Activated CD8-positive, alpha-beta T cell treated with anti-CD3 and anti-CD28 coated beads for 36 hours (primary cell): ENCODE data around the gene VAMP4. TPM values are rescaled to one million over a fixed set of nuclear protein-coding genes. Genes with fewer than 3 reads are reported as not detected.

Source experiments
- ATAC-seq: fragments of 200-7000 bp; cut with Tn5 transposase; one replicate; pipeline ENCODE4 v1.10.0; 2021; ENCODE audit warnings: mild to moderate bottlenecking, moderate library complexity
- CTCF ChIA-PET: fragments of 350-600 bp; sonication (Branson Sonifier 250); formaldehyde crosslinking; loops from one replicate; lab custom pipeline; 2021; ENCODE audit warnings: antibody characterized with exemption; lab: Charles Lee
- POLR2A ChIA-PET: fragments of 350-600 bp; sonication (Branson Sonifier 250); formaldehyde crosslinking; loops from one replicate; lab custom pipeline; 2021; ENCODE audit warnings: antibody characterized with exemption; lab: Charles Lee
- DNase-seq: peaks from one replicate; pipeline ENCODE4 v3.0.0-alpha.2; 2020
- H3K27ac Mint-ChIP-seq: one replicate; pipeline ENCODE4 v1.8.0; 2021; ENCODE audit warnings: mild to moderate bottlenecking, mixed read lengths
- H3K27me3 Mint-ChIP-seq: one replicate; pipeline ENCODE4 v1.8.0; 2021; ENCODE audit warnings: mixed read lengths
- H3K36me3 Mint-ChIP-seq: one replicate; pipeline ENCODE4 v1.8.0; 2021; ENCODE audit warnings: low read depth, mixed read lengths
- H3K4me1 Mint-ChIP-seq: one replicate; pipeline ENCODE4 v1.8.0; 2021; ENCODE audit warnings: low read depth, mixed read lengths
- H3K4me3 Mint-ChIP-seq: one replicate; pipeline ENCODE4 v1.8.0; 2021; ENCODE audit warnings: mild to moderate bottlenecking, moderate library complexity, mixed read lengths
- H3K9me3 Mint-ChIP-seq: one replicate; pipeline ENCODE4 v1.8.0; 2021; ENCODE audit warnings: mixed read lengths
- CTCF ChIP-seq: fragments of 200-600 bp; IDR thresholded peaks from one replicate; pipeline ENCODE4 v1.8.0; 2022; ENCODE audit warnings: antibody characterized with exemption, mild to moderate bottlenecking
- intact Hi-C: fragments of 100-400 bp; cut with micrococcal nuclease; formaldehyde crosslinking; loops from one replicate; pipeline ENCODE4 v1.10.0; 2022
- total RNA-seq, 2 experiments: library from RNA; stranded (reverse); gene quantifications; one replicate each; pipeline ENCODE4 v1.2.3, GENCODE V29; 2021

The VAMP4 gene
- total RNA-seq, 2 experiments from 2014 or later: 6.1 to 6.2 TPM

GRCh38 chr1:171740987-171741871, 636 bp downstream of the VAMP4 start:
- H3K27ac Mint-ChIP-seq: peak overlapping the region; percentile 100
- H3K36me3 Mint-ChIP-seq: peaks cover 16% of the 10 kb centered on the region
- ATAC-seq (peak; percentile 40), DNase-seq (peak; percentile 77)
- POLR2A ChIA-PET: interaction anchor here (0.9 to 3.9 kb wide), 9 partner anchors 8 to 1849 kb away, joined by 3 to 22 read pairs (median 3); partner anchors contain the start of genes DNM3, METTL13 and PRRC2C
- no peaks in the 10 kb centered on the region for H3K9me3 Mint-ChIP-seq
- H3K4me3 Mint-ChIP-seq: peak overlapping the region; percentile 97
- no peaks in the 10 kb centered on the region for H3K27me3 Mint-ChIP-seq
- H3K4me1 Mint-ChIP-seq: peaks cover 46% of the 10 kb centered on the region
- TF ChIP-seq CTCF: peak; percentile 29
- CTCF ChIA-PET: interaction anchor here (0.6 to 3.0 kb wide), 15 partner anchors 8 to 686 kb away, joined by 3 to 13 read pairs (median 5); partner anchors contain the start of genes FMO4, METTL13 and PRRC2C
- intact Hi-C loops: no loop called here

GRCh38 chr1:171740356-171740863, 1.5 kb downstream of the VAMP4 start:
- ChIA-PET CTCF (interaction anchor here (0.6 to 3.0 kb wide), 14 partner anchors 8 to 687 kb away, joined by 3 to 13 read pairs (median 4); partner anchors contain the start of genes FMO4, METTL13 and PRRC2C), POLR2A (interaction anchor here (0.7 to 3.9 kb wide), 7 partner anchors 8 to 1848 kb away, joined by 3 to 22 read pairs (median 3); partner anchors contain the start of genes DNM3 and METTL13)
- intact Hi-C loops: no loop called here
- DNase-seq (no peak), ATAC-seq (no peak)
- Mint-ChIP-seq H3K27me3 (no peaks in the 10 kb centered on the region), H3K36me3 (peaks cover 22% of the 10 kb centered on the region), H3K9me3 (no peaks in the 10 kb centered on the region), H3K4me1 (peaks cover 47% of the 10 kb centered on the region), H3K4me3 (peak overlapping the region; percentile 97), H3K27ac (peak overlapping the region; percentile 100)
- TF ChIP-seq CTCF: no peak

- peaks cover 26% of the 10 kb centered on the region for H3K36me3 Mint-ChIP-seq
- ChIA-PET CTCF (interaction anchor here (0.8 to 3.3 kb wide), 7 partner anchors 21 to 426 kb away, joined by 3 to 19 read pairs (median 5); partner anchors contain the start of genes FMO4 and METTL13), POLR2A (interaction anchor here (0.7 to 1.1 kb wide), 2 partner anchors 61 to 145 kb away, joined by 3 read pairs; no protein-coding TSS in a partner anchor)
- ATAC-seq: no peak
- H3K4me1 Mint-ChIP-seq: peaks cover 49% of the 10 kb centered on the region
- peak overlapping the region; percentile 100 for H3K27ac Mint-ChIP-seq
- no peaks in the 10 kb centered on the region for H3K9me3 Mint-ChIP-seq
- H3K27me3 Mint-ChIP-seq: no peaks in the 10 kb centered on the region
- peak overlapping the region; percentile 97 for H3K4me3 Mint-ChIP-seq
- no peak for TF ChIP-seq CTCF
- no peak for DNase-seq
- intact Hi-C loops: no loop called here
Measured at GRCh38 chr1:171739656-171740055, 2.2 kb downstream of the VAMP4 start.

GRCh38 chr1:171738911-171739310, 3.0 kb downstream of the VAMP4 start:
- Mint-ChIP-seq H3K4me1 (peaks cover 45% of the 10 kb centered on the region), H3K4me3 (no peak overlapping the region), H3K36me3 (peaks cover 30% of the 10 kb centered on the region), H3K9me3 (no peaks in the 10 kb centered on the region), H3K27ac (peak overlapping the region; percentile 100), H3K27me3 (no peaks in the 10 kb centered on the region)
- TF ChIP-seq CTCF: no peak
- POLR2A ChIA-PET: no interaction called here
- ATAC-seq (no peak), DNase-seq (no peak)
- intact Hi-C loops: no loop called here
- CTCF ChIA-PET: interaction anchor here (1.3 to 3.3 kb wide), 4 partner anchors 20 to 94 kb away, joined by 4 to 19 read pairs (median 7); no protein-coding TSS in a partner anchor
